ENCODE data around the gene KYNU. TPM values are rescaled to one million over a fixed set of nuclear protein-coding genes. Genes with fewer than 3 reads are reported as not detected.

KYNU gene
- total and polyA plus RNA-seq, 7 donors, result 0.10 to 0.69 (median 0.40) TPM

GRCh38 chr2:142857256-142858164 lies 20.0 kb upstream of the KYNU start:
- WGBS, 3 donors, result 74 to 80% (median 78%) methylated on average over 5 of the region's 5 CpGs
- TF ChIP-seq, protein P1, sequence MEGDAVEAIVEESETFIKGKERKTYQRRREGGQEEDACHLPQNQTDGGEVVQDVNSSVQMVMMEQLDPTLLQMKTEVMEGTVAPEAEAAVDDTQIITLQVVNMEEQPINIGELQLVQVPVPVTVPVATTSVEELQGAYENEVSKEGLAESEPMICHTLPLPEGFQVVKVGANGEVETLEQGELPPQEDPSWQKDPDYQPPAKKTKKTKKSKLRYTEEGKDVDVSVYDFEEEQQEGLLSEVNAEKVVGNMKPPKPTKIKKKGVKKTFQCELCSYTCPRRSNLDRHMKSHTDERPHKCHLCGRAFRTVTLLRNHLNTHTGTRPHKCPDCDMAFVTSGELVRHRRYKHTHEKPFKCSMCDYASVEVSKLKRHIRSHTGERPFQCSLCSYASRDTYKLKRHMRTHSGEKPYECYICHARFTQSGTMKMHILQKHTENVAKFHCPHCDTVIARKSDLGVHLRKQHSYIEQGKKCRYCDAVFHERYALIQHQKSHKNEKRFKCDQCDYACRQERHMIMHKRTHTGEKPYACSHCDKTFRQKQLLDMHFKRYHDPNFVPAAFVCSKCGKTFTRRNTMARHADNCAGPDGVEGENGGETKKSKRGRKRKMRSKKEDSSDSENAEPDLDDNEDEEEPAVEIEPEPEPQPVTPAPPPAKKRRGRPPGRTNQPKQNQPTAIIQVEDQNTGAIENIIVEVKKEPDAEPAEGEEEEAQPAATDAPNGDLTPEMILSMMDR (IDR thresholded peaks at IDR 0.05), result no peak
- Histone ChIP-seq H3K4me1 (no peaks in the 10 kb centered on the region), H3K4me3 (no peak overlapping the region), H3K36me3 (ENCODE audit: insufficient read depth in 1 of 2, low read depth in 1 of 2) (no peaks in the 10 kb centered on the region), H3K27me3 (ENCODE audit: insufficient read depth in 3 of 3, low read length in 2 of 3) (no peaks in the 10 kb centered on the region), H3K9me3 (no peaks in the 10 kb centered on the region), H3K27ac (no peak overlapping the region)
- no peak for ATAC-seq
- intact Hi-C loops (cut with DNase I), result no loop called here
- DNase-seq, result no peak

DNA sequence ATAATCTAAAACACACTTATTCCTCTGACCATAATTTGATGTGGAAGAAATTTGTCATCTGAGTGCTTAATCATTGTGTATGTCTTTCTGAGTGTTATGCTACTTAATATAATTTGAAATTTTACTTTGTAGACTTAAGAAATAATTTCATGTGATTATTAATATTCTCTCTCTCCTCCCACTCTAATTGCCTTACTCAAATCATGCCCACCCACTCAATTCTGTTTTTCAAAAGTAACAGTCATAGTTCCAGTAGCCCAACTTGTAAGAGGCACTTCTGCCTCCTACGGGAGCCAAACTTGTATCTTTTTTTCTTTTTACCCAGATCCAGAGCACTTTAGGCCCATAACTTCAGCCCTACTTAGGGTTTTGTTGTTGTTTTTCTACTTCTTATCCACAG lies 18.5 kb upstream of the KYNU start:
- no peaks in the 10 kb centered on the region for H3K9me3 ChIP-seq
- TF ChIP-seq, protein P1 (IDR thresholded peaks at IDR 0.05), result no peak
- WGBS, 3 donors, result 83 to 88% (median 87%) methylated on average over 1 of the region's 1 CpG

GRCh38 chr2:142862299-142862698 lies 15.2 kb upstream of the KYNU start:
- DNase-seq (no peak), ATAC-seq (no peak)
- Histone ChIP-seq H3K4me1 (no peaks in the 10 kb centered on the region), H3K9me3 (no peaks in the 10 kb centered on the region), H3K27me3 (ENCODE audit: insufficient read depth in 3 of 3, low read length in 2 of 3) (no peaks in the 10 kb centered on the region), H3K4me3 (no peak overlapping the region), H3K27ac (no peak overlapping the region), H3K36me3 (ENCODE audit: insufficient read depth in 1 of 2, low read depth in 1 of 2) (no peaks in the 10 kb centered on the region)
- intact Hi-C loops (cut with DNase I), result no loop called here
- TF ChIP-seq, protein P1 (IDR thresholded peaks at IDR 0.05), result no peak
- 79 to 84% (median 81%) methylated on average over 4 of the region's 4 CpGs for WGBS, 3 donors

More for the DNA sequence above, 18.5 kb upstream of the KYNU start:
- intact Hi-C loops (cut with DNase I), result no loop called here
- no peak overlapping the region for H3K4me3 ChIP-seq
- DNase-seq (no peak), ATAC-seq (no peak)
- H3K27ac ChIP-seq, result no peak overlapping the region
- no peaks in the 10 kb centered on the region for H3K4me1 ChIP-seq
- no peaks in the 10 kb centered on the region for H3K36me3 ChIP-seq (ENCODE audit: insufficient read depth in 1 of 2, low read depth in 1 of 2)
- no peaks in the 10 kb centered on the region for H3K27me3 ChIP-seq (ENCODE audit: insufficient read depth in 3 of 3, low read length in 2 of 3)

GRCh38 chr2:142862847-142863246 lies 14.6 kb upstream of the KYNU start:
- TF ChIP-seq, protein P1 (IDR thresholded peaks at IDR 0.05), result no peak
- Histone ChIP-seq H3K9me3 (no peaks in the 10 kb centered on the region), H3K36me3 (ENCODE audit: insufficient read depth in 1 of 2, low read depth in 1 of 2) (no peaks in the 10 kb centered on the region), H3K4me3 (no peak overlapping the region), H3K4me1 (no peaks in the 10 kb centered on the region), H3K27ac (no peak overlapping the region), H3K27me3 (ENCODE audit: insufficient read depth in 3 of 3, low read length in 2 of 3) (no peaks in the 10 kb centered on the region)
- intact Hi-C loops (cut with DNase I), result no loop called here
- 86 to 90% (median 88%) methylated on average over 5 of the region's 5 CpGs for WGBS, 3 donors
- DNase-seq (no peak), ATAC-seq (no peak)
